SK-N-SH (cell line): ENCODE measurements around the gene CLCNKB.

Experiments used
- EZH2phosphoT487 ChIP-seq: fragments of 200-600 bp; sonication (generic); IDR thresholded peaks from 2 replicates; pipeline ENCODE4 v1.6.1; 2017; ENCODE audit warnings: low read depth, mixed run types, mild to moderate bottlenecking, antibody characterized with exemption, moderate library complexity, borderline replicate concordance
- JUND ChIP-seq: IDR thresholded peaks from 2 replicates; pipeline ENCODE4 v1.4.0; 2012
- NRF1 ChIP-seq: IDR thresholded peaks from 2 replicates; pipeline ENCODE4 v1.6.1; 2012; ENCODE audit warnings: low read depth, mild to moderate bottlenecking, low read length
- POLR2AphosphoS5 ChIP-seq: IDR thresholded peaks from 2 replicates; pipeline ENCODE4 v1.6.1; 2012; ENCODE audit warnings: low read depth, low read length
- RCOR1 ChIP-seq: fragments of 150-350 bp; IDR thresholded peaks from 2 replicates; pipeline ENCODE4 v1.6.1; 2017; ENCODE audit warnings: antibody characterized with exemption, low read length
- REST ChIP-seq: IDR thresholded peaks from 2 replicates; pipeline ENCODE4 v1.6.1; 2012; ENCODE audit warnings: mild to moderate bottlenecking, low read depth, low read length, moderate library complexity
- TF ChIP-seq, protein P1 (sequence below): fragments of 200-600 bp; sonication (generic); IDR thresholded peaks from 2 replicates; pipeline ENCODE4 v1.6.1; 2017; ENCODE audit warnings: antibody characterized with exemption, mild to moderate bottlenecking, moderate library complexity
- TF ChIP-seq, protein P2 (sequence below): IDR thresholded peaks from 2 replicates; pipeline ENCODE4 v1.4.0; 2012; ENCODE audit warnings: low read depth, borderline replicate concordance

- TF ChIP-seq EZH2phosphoT487 (no peak), JUND (no peak), REST (no peak), NRF1 (no peak), RCOR1 (no peak), POLR2AphosphoS5 (no peak)
- TF ChIP-seq, protein P1, sequence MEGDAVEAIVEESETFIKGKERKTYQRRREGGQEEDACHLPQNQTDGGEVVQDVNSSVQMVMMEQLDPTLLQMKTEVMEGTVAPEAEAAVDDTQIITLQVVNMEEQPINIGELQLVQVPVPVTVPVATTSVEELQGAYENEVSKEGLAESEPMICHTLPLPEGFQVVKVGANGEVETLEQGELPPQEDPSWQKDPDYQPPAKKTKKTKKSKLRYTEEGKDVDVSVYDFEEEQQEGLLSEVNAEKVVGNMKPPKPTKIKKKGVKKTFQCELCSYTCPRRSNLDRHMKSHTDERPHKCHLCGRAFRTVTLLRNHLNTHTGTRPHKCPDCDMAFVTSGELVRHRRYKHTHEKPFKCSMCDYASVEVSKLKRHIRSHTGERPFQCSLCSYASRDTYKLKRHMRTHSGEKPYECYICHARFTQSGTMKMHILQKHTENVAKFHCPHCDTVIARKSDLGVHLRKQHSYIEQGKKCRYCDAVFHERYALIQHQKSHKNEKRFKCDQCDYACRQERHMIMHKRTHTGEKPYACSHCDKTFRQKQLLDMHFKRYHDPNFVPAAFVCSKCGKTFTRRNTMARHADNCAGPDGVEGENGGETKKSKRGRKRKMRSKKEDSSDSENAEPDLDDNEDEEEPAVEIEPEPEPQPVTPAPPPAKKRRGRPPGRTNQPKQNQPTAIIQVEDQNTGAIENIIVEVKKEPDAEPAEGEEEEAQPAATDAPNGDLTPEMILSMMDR = no peak
- TF ChIP-seq, protein P2, sequence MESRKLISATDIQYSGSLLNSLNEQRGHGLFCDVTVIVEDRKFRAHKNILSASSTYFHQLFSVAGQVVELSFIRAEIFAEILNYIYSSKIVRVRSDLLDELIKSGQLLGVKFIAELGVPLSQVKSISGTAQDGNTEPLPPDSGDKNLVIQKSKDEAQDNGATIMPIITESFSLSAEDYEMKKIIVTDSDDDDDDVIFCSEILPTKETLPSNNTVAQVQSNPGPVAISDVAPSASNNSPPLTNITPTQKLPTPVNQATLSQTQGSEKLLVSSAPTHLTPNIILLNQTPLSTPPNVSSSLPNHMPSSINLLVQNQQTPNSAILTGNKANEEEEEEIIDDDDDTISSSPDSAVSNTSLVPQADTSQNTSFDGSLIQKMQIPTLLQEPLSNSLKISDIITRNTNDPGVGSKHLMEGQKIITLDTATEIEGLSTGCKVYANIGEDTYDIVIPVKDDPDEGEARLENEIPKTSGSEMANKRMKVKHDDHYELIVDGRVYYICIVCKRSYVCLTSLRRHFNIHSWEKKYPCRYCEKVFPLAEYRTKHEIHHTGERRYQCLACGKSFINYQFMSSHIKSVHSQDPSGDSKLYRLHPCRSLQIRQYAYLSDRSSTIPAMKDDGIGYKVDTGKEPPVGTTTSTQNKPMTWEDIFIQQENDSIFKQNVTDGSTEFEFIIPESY = no peak
Observed at GRCh38 chr1:16013220-16013907, 30.2 kb upstream of the CLCNKB start.
